Activated T-cell treated with anti-CD3 and anti-CD28 coated beads for 1 hour (primary cell): ENCODE results near the gene MFAP4.

Experiments
- DNase-seq: peaks from one replicate; pipeline ENCODE4 v3.0.0-alpha.2; 2020; ENCODE audit warnings: low read depth

The MFAP4 gene

DNA sequence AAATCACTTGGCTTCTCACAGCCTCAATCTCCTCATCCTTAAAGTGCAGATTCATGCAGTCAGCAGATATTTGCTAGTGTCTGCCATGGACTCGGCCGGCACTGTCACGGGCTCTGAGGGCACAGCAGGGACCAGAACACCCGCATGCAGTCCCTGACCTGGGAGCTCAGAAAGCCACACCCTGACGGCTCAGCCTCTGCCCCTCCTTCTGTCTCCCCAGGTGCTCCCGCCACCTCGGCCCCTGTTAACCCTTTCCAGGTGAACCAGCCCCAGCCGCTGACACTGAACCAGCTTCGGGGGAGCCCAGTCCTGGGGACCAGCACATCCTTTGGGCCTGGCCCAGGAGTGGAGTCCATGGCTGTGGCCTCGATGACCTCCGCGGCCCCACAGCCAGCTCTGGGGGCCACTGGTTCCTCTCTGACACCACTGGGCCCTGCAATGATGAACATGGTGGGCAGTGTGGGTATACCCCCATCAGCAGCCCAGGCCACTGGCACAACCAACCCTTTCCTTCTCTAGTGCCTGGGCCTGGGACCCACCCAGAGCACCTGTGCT lies 53.2 kb downstream of the MFAP4 start:
- no peak for DNase-seq
